Limb (tissue), 2 donors: ENCODE measurements around the gene RAVER2.
A peak's percentile ranks its signal among the peaks of the same experiment; 100 is the strongest.
"Not testable (repeated sequence)": the region's sequence is repeated elsewhere in the genome, so short reads cannot be mapped to it uniquely, and the experiment has no call there.

ENCODE experiments used
- DNase-seq, 2 donors: peaks; one replicate each; pipeline ENCODE4 v3.0.0-alpha.2; 2016; ENCODE audit errors: extremely low spot score in 2 of 2

RAVER2 gene

GRCh38 chr1:64810001-64810400 is 65.1 kb downstream of the RAVER2 start:
- DNase-seq = no peak

DNA sequence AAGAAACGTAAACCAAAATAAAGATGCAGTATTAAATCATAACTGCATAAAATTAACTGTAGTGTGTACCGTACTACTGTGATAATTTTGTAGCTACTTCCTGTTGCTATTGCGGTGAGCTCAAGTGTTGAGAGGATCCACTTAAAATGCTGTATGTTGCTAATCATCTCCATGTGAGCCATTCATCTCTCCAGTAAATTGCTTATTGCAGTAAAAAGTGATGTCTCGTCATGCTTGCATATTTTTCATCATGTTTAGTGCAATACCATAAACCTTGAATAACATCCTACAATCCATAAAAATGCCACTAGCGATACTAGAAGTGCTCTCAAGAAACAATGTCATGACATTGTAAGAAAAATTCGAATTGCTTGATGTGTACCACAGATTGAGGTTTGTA is 66.3 kb downstream of the RAVER2 start:
- no peak for DNase-seq

DNA sequence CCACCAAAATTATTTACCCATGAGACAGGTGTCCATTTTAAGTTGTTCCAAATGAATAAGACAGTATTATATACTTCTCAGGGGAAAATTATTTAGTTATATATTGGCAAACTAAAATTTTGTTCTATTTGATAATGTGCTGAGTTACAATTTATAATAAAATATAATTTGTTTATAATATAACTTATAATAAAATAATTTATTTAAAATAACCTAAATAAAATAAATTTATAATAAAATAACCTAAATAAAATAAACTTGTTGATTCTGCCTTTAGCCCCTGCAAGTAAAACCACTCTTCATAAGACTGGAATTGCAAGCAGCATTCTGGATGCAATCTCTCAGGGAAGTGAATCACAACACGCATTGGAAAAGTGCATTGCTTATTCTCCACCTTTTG is 69.6 kb downstream of the RAVER2 start:
- no peak for DNase-seq

DNA sequence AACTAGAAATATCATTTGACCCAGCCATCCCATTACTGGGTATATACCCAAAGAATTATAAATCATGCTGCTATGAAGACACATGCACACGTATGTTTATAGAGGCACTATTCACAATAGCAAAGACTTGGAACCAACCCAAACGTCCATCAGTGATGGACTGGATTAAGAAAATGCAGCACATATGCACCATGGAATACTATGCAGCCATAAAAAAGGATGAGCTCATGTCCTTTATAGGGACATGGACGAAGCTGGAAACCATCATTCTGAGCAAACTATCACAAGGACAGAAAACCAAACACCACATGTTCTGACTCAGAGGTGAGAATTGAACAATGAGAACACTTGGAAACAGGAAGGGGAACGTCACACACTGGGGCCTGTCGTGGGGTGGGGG is 72.5 kb downstream of the RAVER2 start:
- DNase-seq = not testable (repeated sequence)

- DNase-seq = not testable (repeated sequence)
These were observed 75.7 kb downstream of the RAVER2 start for GRCh38 chr1:64820572-64820971.

DNA sequence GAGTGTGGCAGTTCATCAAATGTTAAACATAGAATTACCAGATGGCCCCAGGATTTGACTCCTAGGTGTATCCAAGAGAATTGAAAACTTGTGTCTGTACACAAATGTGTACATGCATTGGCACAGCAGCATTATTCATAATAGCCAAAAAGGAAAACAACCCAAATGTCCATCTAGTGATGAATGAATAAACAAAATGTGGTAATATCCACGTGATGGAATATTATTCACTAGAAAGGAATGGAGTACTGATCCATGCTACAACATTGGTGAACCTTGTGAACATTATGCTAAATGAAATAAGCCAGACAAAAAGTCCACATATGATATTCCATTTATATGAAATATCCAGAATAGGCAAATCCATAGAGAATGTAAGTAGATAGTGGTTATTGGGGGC is 77.7 kb downstream of the RAVER2 start:
- DNase-seq = no peak

- DNase-seq = peak; percentile 76 to 86
These were observed 79.0 kb downstream of the RAVER2 start for GRCh38 chr1:64823691-64824476.

DNA sequence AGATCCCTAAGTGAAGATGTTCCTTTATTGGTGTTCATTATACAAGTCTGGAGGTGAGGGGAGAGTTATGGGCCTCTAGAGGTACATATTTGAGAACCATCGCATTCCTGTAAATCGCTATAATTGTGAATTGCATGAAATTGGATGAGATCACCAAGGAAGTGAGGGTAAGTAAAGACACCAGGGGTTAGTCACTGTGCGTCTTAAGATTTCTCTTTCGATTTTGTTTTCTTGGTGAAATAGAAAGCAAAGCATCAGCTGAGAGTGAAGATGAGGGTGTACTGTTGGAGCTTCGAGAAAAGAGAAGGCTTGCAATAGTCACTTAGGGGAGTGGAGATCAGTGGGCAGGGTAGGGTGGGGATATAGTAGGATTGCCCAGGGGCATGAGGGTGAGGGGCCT is 82.1 kb downstream of the RAVER2 start:
- no peak for DNase-seq

- no peak for DNase-seq
These were observed 84.0 kb downstream of the RAVER2 start for GRCh38 chr1:64828829-64829228.

GRCh38 chr1:64829411-64830029 is 84.6 kb downstream of the RAVER2 start:
- no peak for DNase-seq

GRCh38 chr1:64830030-64830651 is 85.3 kb downstream of the RAVER2 start:
- no peak for DNase-seq

DNA sequence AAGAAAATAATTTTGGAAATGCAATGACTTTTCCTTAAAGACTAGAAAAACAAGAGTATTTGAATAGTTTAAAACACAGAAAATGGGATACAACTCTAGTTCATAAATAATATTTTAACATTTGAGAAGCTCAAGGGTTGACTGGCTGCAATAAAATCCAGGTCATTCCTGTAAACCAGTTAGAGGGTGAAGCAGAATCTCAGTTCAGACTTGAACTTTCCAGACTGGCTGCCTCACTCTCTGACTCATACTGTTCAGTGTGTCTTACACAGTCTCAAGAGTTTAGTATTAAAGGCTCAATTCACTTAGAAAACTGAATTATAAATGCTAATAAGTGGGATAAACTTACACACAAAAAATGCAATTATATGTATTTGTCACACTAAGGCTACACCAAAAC is 89.9 kb downstream of the RAVER2 start:
- no peak for DNase-seq

- no peak for DNase-seq
These were observed 91.9 kb downstream of the RAVER2 start for GRCh38 chr1:64836802-64837201.

DNA sequence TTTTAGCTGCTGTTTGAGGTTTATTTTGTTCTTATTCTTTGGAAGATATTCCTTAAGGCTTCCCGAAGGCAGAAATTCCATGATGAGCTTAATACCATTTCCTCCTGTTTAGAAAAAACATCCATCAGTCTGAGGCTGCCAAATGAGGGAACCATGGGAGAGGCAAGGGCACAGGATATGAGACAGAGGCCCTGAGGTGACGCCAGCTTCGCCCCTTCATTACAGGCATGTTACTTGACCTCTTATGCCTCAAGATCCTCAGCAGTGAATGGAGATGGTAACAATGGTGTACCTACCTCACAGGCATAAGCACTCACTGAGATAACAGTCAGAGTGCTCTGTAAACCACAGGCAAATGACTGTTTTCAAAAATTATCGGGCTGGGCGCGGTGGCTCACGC is 93.6 kb downstream of the RAVER2 start:
- DNase-seq = no peak

DNA sequence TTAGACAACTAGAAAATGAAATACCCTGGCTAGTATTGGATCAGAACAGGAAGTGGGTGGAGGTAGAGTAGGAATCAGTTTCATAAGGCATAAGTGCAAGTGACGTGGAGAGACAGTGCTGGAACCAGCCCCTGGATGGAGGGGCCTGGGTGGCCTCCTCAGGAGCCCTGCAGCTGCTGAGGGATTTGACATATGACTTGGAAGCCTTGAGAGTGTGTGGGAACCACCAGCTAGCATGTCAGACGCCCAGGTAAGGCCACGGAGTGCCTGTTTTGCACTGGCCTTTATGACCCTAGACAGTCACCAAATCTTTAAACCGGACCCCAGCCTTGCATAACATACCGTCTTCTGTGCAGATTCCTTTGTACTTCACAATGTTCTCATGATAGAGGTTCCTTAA is 94.4 kb downstream of the RAVER2 start:
- no peak for DNase-seq

- DNase-seq = no peak
These were observed 95.0 kb downstream of the RAVER2 start for GRCh38 chr1:64839732-64840405.

- DNase-seq = no peak
These were observed 96.6 kb downstream of the RAVER2 start for GRCh38 chr1:64841330-64842065.

DNA sequence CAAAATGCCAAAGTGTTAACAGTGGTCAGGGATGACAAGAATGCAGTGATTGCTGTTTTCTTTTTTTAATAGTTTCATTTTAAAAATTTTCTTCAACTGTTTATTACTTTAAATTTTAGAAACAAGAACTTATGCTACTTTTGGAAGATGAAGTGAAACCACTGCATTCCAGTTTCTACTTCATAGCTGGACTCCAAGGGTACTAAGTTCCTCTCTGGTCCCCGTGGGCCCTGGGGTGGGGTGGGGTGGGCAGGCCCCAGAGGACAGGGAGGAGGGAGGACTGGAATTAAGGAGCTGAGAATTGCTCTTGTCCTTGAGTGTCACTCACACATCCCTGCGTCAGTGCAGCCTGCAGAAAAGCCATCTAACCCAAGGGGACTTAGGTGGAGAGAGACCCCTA is 97.3 kb downstream of the RAVER2 start:
- no peak for DNase-seq

DNA sequence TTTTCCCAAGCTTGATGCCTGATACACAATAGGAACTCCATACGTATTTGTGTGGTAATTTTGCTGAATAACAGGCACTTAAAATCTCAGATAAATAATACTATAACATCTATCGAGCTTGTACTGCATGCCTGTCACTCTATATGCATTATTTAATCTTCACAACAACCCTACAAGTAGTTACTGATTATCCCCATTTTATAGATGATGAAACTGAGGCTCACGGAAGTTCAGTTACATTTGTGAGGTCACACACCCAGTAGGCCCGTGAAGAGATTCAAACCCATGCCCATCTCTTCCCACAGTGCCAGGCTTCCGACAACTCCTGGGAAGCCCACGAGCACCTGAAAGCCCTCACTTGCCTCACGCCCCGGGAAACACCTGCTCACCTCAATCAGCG is 98.8 kb downstream of the RAVER2 start:
- DNase-seq = no peak

- DNase-seq = no peak
These were observed 99.3 kb downstream of the RAVER2 start for GRCh38 chr1:64844175-64844574.

DNA sequence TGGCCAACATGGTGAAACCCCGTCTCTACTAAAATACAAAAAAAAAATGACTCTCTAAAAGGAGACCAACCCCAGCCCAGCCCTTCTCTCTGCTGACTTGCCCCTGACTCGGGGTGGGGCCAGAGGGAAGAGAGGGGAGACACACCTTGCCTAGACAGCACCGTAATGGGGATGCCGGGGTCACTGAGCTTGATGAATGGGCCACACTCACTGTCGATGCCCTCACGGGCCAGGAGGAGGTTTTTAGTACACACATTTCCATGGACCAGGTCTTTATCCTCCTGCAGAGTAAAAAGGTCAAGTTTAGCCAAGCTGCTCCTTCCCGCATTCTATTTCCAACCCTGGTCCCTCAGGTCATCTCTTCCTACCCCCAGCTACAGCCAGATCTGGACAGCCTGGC is 99.7 kb downstream of the RAVER2 start:
- no peak for DNase-seq
